Measurements from ENCODE around the gene ADAP1.
"Not testable (repeated sequence)": the region's sequence is repeated elsewhere in the genome, so short reads cannot be mapped to it uniquely, and the experiment has no call there.

Gene ADAP1

GRCh38 chr7:954330-955238 is at the start of gene ADAP1:
TSS of gene ADAP1 (minus strand) at chr7:954680. CDS start at chr7:954477, 203 bp downstream.
- peak; percentile 26 for DNase-seq

DNA sequence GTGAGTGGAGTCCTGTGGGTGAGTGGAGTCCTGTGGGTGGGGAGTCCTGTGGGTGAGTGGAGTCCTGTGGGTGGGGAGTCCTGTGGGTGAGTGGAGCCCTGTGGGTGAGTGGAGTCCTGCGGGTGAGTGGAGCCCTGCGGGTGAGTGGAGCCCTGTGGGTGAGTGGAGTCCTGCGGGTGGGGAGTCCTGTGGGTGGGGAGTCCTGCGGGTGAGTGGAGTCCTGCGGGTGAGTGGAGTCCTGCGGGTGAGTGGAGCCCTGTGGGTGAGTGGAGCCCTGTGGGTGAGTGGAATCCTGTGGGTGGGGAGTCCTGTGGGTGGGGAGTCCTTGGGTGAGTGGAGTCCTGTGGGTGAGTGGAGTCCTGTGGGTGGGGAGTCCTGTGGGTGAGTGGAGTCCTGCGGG is 48.0 kb upstream of the ADAP1 start:
- not testable (repeated sequence) for DNase-seq

DNA sequence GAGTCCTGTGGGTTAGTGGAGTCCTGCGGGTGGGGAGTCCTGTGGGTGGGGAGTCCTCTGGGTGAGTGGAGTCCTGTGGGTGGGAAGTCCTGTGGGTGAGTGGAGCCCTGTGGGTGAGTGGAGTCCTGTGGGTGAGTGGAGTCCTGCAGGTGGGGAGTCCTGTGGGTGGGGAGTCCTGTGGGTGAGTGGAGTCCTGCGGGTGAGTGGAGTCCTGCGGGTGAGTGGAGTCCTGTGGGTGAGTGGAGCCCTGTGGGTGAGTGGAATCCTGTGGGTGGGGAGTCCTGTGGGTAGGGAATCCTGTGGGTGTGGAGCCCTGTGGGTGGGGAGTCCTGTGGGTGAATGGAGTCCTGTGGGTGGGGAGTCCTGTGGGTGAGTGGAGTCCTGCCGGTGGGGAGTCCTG is 47.5 kb upstream of the ADAP1 start:
- DNase-seq, result not testable (repeated sequence)

- not testable (repeated sequence) for DNase-seq
Observed at GRCh38 chr7:1001069-1001770, 46.7 kb upstream of the ADAP1 start.

- no peak for DNase-seq
Observed at GRCh38 chr7:999941-1000935, 45.8 kb upstream of the ADAP1 start.

DNA sequence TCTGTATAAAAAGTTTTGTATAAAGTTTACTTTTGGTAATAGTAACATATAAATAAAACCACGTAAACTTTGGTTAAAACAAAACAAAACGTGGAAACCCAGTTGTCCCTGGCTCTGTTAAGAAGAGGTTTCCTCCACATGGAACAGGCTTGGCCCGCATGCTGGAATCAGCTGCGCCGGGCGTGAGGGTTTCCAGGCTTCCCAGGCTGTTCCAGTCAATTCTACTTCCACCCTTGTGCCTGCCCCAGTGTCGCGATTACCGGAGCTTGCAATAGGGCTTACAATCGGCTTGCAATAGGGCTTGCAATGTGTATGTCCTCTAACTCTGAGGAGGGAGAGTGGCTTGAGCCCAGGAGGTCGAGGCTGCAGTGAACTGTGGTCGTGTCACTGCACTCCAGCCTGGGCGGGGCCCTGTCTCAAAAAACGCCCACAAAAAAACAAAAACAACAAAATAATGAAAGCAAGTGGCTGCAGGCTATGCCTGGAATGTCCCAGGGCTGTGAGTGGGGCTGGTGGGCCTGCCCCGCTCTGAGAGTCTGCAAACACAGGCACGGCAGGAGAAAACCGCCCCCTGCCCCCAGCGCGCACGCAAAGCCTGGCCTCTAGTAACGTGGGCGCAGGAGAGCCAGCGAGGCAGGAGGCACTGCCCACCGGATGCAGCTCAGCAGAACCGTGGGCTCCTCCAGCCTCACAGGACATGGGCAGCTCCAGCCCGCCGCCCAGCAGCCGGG is 44.8 kb upstream of the ADAP1 start:
- no peak for DNase-seq

GRCh38 chr7:997404-998395 is 43.2 kb upstream of the ADAP1 start:
- no peak for DNase-seq

GRCh38 chr7:996079-996872 is 41.8 kb upstream of the ADAP1 start:
- DNase-seq, result no peak

DNA sequence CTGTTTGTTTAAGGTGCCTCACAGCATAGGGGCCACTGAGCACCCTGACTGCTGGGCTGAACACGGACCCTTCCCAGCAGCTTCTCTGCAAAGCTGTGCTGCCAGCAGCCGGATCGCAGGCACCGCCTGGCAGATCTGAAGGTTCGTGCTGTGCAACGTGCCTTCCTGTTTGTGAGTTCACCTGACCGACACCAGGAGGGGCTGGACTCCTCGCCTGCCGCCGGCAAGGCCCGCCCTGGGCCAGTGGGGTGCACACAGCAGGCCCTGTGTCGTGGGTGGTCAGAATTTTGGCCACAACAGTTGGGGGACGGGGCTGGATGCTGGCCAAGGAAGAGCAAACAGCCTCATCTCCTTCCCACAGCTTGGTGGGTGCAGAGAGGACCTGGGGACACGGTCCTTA is 41.1 kb upstream of the ADAP1 start:
- no peak for DNase-seq

DNA sequence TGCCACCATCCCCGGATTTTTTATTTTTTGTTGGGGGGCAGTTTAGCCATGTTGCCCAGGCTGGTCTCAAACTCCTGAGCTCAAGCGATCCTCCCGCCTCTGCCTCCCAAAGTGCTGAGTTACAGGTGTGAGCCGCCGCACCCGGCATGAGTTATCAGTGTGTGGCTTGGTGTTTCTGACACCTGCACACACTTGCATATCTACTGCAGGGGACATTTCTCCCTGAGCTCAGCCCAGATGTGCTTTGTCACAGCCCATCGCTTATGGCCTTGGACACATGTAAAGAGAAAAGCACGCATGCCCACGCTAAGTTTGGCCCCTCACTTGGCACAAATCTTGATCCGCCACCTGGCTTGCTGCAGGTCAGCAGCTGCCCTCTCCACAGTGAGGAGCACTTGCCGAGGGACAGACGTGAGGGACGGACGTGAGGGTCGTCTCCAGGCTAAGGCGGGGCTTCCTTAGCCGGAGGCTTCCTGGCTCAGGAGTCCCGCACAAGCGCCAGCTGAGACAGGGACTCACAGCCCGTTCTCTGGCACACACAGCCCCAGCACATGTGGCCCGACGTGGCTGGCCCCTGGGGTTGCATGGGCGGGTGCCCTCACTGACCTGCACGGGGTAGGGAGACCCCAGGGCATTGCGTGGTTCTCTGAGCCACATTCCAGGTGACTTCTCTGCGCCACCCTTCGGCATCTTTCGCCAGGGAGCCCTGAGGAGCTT is 40.3 kb upstream of the ADAP1 start:
- DNase-seq, result no peak

DNA sequence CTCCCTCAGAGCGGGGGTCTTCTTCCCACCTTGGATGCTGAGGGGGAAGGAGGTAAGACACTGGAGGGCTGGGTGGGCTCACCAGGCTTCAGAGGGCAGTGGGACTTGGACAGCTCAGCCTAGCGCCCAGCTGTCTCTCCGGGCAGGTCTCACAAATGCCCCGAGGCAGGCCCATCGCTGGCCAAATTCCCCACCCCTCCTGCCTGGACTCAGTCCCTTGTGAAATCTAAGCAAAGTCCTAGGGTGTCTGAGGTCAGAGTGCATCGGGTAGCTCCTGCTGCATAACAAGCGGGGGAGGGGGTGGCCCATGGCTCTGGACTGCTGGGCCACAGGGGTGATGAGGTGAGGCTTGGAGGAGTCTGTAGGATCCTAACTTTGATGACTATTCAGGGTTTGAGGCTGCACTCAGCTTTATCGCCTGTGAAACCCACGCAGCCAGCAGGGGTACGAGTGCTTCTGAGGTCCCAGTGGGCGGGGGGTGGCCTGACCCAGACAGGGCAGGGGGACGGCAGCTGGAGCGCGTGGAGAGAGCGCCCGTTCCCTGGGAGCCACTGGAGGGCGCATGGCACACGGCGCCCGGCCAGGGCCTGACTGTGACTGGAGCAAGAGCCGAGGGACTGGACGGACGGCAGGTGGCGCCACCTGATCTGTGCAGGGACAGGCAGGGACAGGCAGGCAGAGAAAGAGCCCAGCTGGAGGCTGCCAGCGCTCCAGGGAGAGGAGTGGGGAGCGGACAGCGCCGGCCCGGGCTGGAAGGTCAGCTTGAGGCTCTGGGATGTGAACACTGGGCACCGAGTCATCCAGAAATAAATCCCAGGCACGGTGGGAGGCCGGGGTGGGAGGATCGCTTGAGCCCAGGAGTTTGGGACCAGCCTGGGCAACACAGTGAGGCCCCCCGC is 38.5 kb upstream of the ADAP1 start:
- peak; percentile 98 for DNase-seq

DNA sequence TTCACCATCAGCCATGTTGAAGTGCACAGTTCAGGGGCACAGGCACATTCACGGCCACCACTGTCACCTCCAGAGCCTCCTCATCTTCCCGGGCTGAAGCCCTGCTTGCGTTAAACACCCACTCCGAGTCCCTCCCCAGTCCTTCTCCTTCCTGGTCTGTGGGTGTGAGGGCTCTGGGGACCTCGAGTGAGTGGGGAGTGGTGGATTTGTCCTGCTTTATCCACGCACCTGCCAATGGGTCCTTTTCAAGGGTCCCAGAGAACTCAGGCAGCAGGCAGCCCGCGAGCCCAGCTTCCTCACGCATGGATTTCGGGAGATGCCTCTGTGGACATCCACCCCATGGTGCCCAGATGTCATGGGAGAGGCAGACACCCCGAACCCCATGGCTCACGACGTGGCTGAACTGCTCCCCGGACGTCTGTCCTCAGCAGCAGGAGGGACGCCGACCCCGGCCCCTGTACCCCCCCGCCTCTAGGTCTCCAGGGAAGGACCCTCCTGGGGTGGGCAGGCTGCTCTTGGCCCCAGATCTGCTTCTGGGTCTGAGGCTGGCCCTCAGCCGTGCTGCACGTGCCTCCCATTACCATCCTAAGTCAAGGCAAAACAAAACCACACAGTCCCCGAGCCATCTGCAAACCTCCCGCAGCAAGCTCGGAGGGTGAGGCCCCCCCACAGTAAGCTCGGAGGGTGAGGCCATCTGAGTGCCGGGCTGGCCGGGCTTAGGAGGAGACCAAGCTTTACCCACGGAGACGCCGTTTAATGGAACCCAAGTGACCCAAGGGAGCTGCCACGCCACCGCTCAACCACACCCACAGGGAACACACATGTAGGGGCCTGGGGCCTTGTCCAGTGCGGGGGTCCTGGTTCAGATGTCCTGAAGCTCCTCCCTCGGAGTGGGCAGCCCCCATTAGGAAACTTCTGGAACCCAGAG is 37.5 kb upstream of the ADAP1 start:
- no peak for DNase-seq

DNA sequence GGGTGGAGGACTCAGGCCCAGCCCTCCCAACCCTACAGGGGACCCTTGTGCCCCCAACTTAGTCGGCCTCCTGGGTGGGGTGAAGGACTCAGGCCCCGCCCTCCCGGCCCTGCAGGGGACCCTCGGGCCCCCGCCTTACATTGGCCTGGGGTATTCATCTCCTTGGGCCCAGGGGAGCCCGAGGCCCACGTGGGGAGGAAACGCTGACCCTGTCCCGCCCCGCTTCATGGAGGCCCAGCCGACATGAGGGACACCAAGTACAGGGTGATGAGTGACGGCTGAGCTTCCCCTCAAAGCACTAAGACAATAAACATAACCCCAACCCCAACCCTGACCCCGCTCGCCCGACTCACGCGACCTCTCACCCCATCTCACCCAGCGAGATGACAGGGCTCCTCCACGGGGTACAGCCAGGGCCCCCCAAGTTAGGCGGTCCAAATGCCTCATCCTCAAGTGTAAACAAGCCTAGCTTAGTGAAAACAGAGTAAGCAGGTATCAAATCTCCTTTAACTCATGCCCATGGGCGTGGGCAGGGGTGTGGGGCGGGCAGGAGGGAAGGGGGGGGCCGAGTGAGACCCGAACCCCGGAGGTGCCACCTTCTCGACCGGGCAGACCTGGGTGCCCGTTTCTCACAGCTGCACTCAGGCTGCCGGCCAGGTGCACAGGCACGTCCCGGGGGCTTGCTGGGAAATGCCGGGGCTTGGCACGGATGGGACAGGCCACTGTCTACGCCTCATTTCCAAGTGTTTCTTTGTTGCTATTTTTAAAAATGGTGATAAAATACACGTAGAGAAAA is 36.7 kb upstream of the ADAP1 start:
- no peak for DNase-seq

DNA sequence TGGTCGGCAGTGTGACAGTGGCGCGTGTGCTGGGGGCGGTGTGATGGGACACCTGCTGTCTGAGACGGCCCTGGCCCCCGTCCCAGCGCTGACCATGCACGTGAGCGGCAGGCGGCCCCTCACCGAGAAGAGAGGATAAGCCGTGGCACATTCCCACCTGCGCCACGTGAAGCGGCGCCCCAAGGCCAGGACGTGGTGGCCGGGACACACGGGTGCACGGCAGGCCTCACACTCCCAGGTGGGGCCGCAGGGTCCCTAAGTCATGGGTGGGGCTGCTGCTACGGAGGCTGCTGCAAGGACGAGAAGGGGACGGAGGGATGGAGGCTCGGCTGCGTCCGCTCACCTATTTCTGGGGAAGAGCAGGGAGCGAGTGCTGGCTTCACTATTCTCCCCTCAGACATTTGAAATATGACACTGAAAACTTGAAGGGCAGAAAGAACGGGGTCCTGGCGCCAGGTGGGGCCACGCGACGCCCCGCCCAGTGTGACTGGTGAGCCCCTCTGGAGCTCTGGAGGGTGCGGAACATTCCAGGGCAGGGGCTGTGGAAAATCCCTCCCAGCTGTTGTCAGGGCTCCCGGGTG is 36.0 kb upstream of the ADAP1 start:
- DNase-seq, result no peak

GRCh38 chr7:988963-989529 is 34.6 kb upstream of the ADAP1 start:
- no peak for DNase-seq
